Activated naive CD8-positive, alpha-beta T cell treated with anti-CD3 and anti-CD28 coated beads, Interleukin-2, amount 50 U/mL, for 16 hours (primary cell): ENCODE measurements around the gene LASP1NB.
"Not testable (repeated sequence)": the region's sequence is repeated elsewhere in the genome, so short reads cannot be mapped to it uniquely, and the experiment has no call there.

Experiments
- DNase-seq: peaks from one replicate; pipeline ENCODE4 v3.0.0-alpha.2; 2020; ENCODE audit warnings: low read depth, low spot score

The LASP1NB gene

GRCh38 chr17:38916771-38917170 lies 8.6 kb upstream of the LASP1NB start:
- DNase-seq: no peak

GRCh38 chr17:38917259-38917658 lies 8.2 kb upstream of the LASP1NB start:
- no peak for DNase-seq

DNA sequence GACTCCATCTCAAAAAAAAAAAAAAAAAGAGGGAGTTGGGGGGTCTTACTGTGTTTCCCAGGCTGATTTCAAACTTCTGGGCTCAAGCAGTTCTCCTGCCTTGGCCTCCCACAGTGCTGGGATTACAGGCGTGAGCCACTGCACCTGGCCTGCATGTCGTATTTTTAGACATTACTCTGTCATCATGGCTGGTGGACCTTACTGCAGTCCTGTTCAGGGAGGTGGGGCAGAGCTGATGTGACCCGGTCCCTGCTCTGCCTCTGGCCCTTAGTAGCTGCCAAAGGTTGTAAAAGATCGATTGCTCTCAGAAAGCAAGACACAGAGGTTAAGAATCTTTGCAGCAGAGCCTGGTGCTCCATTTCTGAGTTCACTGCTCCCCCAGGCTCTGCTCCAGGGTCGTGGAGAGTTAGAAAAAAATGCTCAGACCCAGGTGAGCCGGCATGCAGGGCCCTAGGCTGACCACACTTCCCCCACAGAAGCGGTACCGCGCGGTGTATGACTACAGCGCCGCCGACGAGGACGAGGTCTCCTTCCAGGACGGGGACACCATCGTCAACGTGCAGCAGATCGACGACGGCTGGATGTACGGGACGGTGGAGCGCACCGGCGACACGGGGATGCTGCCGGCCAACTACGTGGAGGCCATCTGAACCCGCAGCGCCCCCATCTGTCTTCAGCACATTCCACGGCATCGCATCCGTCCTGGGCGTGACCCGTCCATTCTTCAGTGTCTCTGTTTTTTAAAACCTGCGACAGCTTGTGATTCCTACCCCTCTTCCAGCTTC lies 7.1 kb upstream of the LASP1NB start:
- DNase-seq: no peak

- no peak for DNase-seq
Measured at GRCh38 chr17:38918916-38919315, 6.5 kb upstream of the LASP1NB start.

DNA sequence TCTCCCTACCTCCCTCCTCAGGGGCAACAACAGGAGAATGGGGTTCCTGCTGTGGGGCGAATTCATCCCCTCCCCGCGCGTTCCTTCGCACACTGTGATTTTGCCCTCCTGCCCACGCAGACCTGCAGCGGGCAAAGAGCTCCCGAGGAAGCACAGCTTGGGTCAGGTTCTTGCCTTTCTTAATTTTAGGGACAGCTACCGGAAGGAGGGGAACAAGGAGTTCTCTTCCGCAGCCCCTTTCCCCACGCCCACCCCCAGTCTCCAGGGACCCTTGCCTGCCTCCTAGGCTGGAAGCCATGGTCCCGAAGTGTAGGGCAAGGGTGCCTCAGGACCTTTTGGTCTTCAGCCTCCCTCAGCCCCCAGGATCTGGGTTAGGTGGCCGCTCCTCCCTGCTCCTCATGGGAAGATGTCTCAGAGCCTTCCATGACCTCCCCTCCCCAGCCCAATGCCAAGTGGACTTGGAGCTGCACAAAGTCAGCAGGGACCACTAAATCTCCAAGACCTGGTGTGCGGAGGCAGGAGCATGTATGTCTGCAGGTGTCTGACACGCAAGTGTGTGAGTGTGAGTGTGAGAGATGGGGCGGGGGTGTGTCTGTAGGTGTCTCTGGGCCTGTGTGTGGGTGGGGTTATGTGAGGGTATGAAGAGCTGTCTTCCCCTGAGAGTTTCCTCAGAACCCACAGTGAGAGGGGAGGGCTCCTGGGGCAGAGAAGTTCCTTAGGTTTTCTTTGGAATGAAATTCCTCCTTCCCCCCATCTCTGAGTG lies 5.9 kb upstream of the LASP1NB start:
- DNase-seq: no peak

GRCh38 chr17:38920374-38921291 lies 4.8 kb upstream of the LASP1NB start:
- no peak for DNase-seq

DNA sequence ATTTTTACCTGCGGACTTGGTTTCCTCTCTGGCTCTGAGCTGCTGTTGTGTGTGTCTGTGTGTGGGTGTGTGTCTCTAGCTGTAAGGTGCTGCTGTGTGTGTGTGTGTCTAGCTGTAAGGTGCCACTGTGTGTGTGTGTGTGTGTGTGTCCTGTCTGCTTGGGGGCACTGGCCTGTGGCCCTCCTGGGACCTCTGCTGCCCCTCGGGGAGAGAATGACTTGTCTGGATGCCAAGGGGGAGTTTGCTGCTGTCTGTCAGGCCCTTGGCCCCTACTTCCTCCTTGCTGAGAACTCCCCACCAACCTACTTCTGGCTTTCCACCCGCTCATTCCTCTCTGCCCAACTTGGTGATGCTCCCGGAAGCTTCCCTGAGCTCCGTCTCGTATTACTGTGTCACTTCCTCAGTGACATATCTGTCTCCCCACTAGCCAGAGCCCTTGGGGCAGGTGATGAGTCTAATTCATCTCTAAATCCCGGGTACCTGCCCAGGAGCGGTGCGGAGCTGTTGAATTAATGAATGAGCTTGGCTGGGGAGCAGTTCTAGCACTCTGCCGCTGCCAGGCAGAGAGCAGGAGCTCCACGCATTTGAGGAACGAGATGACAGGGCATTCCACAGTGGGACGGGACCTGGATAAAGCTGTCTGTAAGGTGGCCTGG lies 3.5 kb upstream of the LASP1NB start:
- no peak for DNase-seq

DNA sequence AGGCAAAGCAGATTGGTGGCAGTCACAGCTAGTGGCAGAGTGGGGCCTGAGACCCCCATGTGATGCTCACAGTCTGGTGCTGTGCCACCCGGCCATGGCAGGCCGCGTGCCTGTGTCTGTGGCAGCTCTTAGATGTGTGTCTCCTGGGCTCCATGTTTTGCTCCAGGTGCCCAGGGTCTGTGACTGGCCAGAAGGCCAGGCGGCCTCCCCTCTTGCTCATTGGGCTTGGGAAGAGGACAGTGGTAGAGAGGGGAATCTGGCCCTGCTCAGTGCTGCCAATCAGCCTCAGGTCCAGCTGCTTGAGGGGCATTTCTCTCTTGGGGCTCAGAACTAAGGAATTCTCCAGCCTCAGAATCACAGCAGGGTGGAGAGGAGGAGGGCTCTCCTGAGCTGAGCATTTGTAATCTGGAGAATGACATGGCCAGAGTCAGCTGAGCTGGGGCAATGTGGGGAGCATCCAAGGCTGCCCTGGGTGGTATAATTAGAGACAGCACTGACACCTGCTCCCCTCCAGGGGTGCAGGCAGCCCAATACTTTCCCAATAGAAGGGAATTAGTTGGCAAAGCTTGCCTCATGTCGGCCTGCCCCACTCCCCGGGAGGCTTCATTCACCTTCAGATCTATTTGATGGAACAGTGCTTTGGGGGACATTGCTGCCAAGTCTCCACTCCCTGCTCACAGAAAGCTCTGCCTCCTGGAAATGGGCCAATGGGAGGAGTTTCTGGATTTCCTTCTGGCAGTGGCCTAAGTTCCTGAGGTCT lies 2.7 kb upstream of the LASP1NB start:
- DNase-seq: no peak

DNA sequence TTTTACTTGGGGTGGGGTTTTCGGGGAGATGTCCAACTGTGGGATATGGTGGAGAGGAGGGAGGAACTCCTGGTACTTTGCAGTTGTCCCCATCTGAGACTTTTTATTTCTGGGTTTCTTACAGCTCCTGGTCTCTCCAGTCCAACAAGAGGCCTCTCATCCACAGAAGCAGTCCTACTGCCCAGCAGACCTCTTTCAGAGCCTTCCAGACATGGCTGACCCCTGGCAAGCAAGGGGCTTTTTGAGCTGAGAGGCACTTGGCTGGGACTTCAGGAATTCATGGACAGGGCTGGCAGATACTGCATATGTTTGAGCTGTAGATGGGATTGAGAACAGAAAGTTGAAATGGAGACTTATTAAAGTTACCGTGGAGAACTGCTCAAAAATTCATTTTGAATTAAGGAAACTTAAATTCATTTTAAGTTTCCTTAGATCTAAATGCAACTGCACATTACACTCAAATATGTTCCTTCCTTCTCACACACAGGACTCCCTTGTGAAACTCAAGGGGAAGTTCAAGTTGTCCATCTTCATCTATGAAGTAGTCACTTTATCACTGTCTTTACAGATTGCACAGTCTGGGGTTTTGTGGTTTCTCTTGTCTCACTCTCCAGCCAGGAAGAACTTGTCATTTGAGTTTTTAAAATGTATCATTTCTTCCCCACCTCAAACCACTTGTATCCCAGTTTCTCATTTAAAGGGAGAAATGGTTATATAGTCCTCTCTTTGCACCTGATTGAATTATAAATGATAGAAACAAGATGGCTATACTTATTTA lies 1.1 kb downstream of the LASP1NB start:
- no peak for DNase-seq

DNA sequence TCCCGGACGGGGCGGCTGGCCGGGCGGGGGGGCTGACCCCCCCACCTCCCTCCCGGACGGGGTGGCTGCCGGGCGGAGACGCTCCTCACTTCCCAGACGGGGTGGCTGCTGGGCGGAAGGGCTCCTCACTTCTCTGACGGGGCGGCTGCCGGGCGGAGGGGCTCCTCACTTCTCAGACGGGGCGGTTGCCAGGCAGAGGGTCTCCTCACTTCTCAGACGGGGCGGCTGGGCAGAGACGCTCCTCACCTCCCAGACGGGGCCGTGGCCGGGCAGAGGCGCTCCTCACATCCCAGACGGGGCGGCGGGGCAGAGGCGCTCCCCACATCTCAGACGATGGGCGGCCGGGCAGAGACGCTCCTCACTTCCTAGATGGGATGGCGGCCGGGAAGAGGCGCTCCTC lies 5.4 kb downstream of the LASP1NB start:
- DNase-seq: not testable (repeated sequence)

DNA sequence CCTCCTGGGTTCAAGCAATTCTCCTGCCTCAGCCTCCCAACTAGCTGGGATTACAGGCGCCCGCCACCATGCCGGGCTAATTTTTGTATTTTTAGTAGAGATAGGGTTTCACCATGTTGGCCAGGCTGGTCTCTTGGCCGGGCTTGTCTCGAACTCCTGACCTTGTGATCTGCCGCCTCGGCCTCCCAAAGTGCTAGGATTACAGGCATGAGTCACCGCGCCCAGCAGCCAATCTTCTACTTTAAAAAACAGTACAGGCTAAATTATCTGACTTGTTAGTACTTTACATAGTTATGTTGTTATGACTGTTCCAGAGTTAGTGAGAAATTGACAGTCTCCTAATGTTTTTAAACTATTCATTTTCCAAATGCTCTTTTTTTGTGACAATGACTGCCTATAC lies 8.5 kb downstream of the LASP1NB start:
- DNase-seq: not testable (repeated sequence)

- no peak for DNase-seq
Measured at GRCh38 chr17:38939987-38940386, 14.6 kb downstream of the LASP1NB start.

DNA sequence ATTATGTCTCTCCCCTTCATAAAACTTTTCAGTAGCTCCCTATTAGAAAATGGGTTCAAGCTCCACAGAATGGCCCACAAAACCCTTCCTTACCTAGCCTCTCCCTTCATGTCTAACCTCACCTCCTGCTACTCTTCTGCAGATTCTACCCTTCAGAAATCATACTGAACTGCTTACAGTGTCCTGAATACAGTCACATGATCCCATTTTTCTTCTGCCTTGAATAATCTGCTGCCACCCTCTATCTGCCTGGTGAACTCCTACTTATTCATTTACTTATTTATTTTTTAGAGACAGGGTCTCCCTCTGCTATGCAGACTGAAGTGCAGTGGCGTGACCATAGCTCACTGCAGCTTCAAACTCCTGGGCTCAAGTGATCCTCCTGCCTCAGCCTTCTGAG lies 15.0 kb downstream of the LASP1NB start:
- DNase-seq: no peak

- no peak for DNase-seq
Measured at GRCh38 chr17:38942696-38943334, 17.4 kb downstream of the LASP1NB start.

DNA sequence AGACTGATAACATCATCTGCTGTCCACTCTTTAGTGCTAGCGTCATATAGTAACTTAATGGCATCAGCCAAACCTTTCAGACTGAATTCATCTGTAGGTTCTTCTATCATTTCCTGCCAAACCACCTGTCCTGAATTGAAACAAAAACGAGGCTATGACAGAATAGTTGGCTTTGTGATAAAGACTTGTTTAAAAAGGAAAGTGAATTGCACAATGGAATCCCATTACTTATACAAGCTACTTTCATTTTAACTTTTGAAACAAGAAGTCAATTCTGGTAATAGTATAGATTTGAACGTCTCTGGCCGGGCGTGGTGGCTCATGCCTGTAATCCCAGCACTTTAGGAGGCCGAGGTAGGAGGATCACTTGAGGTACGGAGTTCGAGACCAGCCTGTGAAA lies 18.2 kb downstream of the LASP1NB start:
- DNase-seq: no peak

DNA sequence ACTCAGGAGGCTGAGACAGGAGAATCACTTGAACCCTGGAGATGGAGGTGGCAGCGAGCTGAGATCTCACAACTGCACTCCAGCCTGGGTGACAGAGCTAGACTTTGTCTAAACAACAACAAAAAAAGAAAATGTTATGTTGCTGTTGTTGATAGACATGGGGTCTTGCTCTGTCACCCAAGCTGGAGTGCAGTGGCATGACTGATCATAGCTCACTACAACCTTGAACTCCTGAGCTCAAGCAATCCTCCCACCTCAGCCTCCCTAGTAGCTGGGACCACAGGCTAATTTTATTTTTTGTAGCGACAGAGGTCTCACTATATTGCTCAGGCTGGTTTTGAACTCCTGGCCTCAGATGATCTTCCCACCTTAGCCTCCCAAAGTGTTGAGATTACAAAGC lies 21.8 kb downstream of the LASP1NB start:
- DNase-seq: no peak

DNA sequence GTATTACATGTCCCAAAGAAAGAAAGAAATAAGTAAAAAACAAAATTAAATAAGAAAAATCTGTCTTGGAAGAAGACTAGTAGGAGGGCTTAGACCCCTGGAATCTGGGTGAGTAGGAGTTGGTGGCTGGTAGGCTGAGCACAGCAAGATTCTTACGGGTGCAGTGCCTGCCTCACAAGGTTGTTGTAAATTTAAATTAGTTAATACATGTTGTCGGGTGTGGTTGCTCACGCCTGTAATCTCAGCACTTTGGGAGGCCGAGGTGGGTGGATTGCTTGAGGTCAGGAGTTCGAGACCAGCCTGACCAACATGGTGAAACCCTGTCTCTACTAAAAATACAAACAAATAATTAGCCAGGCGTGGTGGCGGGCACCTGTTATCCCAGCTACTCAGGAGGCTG lies 28.4 kb downstream of the LASP1NB start:
- not testable (repeated sequence) for DNase-seq

DNA sequence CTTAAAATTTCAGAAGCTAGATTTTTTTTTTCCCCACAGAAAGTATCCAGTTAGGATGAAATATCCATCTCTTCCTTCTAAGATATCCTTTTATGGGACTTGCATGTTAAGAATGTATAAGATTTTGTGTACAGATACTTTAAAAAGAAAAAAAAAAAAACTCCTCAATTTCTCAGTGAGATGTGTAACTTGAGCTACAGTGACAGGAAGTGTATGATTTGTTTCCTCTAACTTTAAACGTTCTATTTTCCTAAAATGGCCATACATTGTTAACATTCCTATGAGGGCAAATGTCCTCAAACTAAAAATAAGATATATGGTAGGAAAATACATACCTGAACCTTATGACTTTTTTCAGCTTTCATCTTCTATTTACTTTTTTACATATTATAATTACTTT lies 32.9 kb downstream of the LASP1NB start:
- no peak for DNase-seq

DNA sequence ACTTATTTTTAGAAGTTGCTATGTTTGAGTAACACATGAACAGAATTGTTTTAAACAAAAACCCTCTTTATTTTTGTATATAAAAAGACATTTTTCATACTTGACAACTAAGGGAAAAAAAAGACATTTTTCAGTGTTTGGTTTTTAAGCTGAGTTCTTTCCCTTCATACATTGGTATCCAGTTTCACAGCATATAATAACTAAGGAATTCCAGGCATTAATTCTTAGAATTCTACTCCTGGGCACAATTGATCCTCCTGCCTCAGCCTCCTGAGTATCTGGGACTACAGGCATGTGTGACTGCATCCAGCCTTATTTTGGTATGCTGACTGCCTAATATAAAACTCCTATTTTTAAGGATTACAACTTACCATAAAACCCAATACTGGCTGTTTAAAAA lies 33.3 kb downstream of the LASP1NB start:
- DNase-seq: no peak

- no peak for DNase-seq
Measured at GRCh38 chr17:38959508-38959907, 34.1 kb downstream of the LASP1NB start.
